Testis (tissue), 2 donors: ENCODE data around the gene AQP6.

ENCODE experiments used
- POLR2A ChIP-seq: fragments of 450-650 bp; IDR thresholded peaks from one replicate; pipeline ENCODE4 v1.6.1; 2017; ENCODE audit warnings: antibody characterized with exemption, mild to moderate bottlenecking, moderate library complexity
- TF ChIP-seq, protein P1 (sequence below), 3 experiments: fragments of 450-650 bp in 2 of 3; fragments of 200-600 bp in 1 of 3; sonication (generic) in 1 of 3; IDR thresholded peaks; one replicate each; pipeline ENCODE4 v1.5.1; 2016 to 2019; ENCODE audit warnings: antibody characterized with exemption in 3 of 3, mild to moderate bottlenecking in 2 of 3, moderate library complexity in 1 of 3

DNA sequence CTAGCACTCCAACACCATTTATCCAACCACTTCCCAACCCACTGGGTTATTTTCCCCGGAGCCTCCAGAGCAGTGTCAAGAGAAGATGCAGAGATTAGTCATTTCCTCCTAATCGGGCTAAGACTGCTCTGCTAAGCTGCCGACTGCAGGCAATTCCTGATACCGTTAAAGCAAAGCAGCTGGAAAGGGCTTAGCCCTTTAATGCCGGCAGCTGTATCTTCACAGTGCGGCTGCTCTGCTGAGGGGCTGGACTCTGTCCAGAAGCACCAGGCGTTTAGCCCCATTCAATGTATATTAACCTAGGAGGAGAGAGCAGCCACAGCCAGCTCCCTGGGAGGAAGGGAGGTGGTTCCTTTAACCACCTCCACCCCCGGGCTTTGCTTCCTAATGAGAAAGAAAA, 11.1 kb downstream of the AQP6 start:
- no peak for TF ChIP-seq POLR2A
- TF ChIP-seq, protein P1, sequence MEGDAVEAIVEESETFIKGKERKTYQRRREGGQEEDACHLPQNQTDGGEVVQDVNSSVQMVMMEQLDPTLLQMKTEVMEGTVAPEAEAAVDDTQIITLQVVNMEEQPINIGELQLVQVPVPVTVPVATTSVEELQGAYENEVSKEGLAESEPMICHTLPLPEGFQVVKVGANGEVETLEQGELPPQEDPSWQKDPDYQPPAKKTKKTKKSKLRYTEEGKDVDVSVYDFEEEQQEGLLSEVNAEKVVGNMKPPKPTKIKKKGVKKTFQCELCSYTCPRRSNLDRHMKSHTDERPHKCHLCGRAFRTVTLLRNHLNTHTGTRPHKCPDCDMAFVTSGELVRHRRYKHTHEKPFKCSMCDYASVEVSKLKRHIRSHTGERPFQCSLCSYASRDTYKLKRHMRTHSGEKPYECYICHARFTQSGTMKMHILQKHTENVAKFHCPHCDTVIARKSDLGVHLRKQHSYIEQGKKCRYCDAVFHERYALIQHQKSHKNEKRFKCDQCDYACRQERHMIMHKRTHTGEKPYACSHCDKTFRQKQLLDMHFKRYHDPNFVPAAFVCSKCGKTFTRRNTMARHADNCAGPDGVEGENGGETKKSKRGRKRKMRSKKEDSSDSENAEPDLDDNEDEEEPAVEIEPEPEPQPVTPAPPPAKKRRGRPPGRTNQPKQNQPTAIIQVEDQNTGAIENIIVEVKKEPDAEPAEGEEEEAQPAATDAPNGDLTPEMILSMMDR (IDR thresholded peaks at IDR 0.05): no peak
